ENCODE measurements around the gene ZNF277.

ZNF277 gene

DNA sequence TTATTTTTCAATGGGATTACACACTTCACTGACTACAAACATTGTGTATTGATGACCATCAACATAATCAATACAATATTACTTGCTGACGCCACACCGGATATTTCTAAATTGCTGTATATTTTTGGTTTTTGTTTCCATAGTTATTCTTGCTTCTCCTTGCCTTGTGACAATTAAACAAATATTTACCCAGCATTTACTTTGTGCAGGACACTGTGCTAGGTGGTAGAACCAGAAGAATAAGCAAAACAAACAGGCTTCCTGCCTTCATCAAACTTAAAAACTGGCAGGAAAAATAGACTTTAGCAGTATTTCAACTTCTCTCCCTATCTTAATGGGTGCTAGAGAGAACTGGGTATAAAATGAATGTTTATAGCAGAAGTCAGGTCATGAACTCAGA, 50.6 kb downstream of the ZNF277 start:
- no peak overlapping the region for H3K18ac ChIP-seq (ENCODE audit: low read depth in 1 of 2, low read length in 2 of 2)
- no peak overlapping the region for H3K9ac ChIP-seq (ENCODE audit: low read length)
- H2BK120ac ChIP-seq (ENCODE audit: low read depth, low read length): no peak overlapping the region
- no peak overlapping the region for H2AK5ac ChIP-seq (ENCODE audit: low read length, severe bottlenecking)
- H3K14ac ChIP-seq (ENCODE audit: low read length in 2 of 2): no peak overlapping the region
- no CpG with 5 or more reads among the region's 2 CpGs for WGBS
- peaks cover 3% of the 10 kb centered on the region for H3K4me1 ChIP-seq (ENCODE audit: control insufficient read depth, insufficient read depth, low read depth, low read length)
- no peak overlapping the region for H3K27ac ChIP-seq (ENCODE audit: low read length, poor library complexity, severe bottlenecking)
- H3K4ac ChIP-seq (ENCODE audit: low read depth in 1 of 2, low read length in 2 of 2): no peak overlapping the region
- H3K4me3 ChIP-seq (ENCODE audit: insufficient read depth in 1 of 2, low read depth in 1 of 2, low read length in 2 of 2): no peak overlapping the region
- H2BK12ac ChIP-seq (ENCODE audit: low read length in 2 of 2): no peak overlapping the region
- H3K27me3 ChIP-seq (ENCODE audit: control insufficient read depth in 1 of 2, insufficient read depth in 1 of 2, low read length in 2 of 2): no peaks in the 10 kb centered on the region
- no peak overlapping the region for H2BK5ac ChIP-seq (ENCODE audit: low read depth, low read length, poor library complexity, severe bottlenecking)
- no peak overlapping the region for H3K23ac ChIP-seq (ENCODE audit: low read length in 2 of 2)
- no peak overlapping the region for H3K4me2 ChIP-seq (ENCODE audit: low read length, poor library complexity, severe bottlenecking)
- H3K79me1 ChIP-seq (replicated peaks; ENCODE audit: low read length, poor library complexity, severe bottlenecking): peaks cover 18% of the 10 kb centered on the region
- H4K8ac ChIP-seq (ENCODE audit: low read length): no peak overlapping the region
- H2AFZ ChIP-seq (ENCODE audit: low read depth, low read length): no peak overlapping the region
- H2BK15ac ChIP-seq (ENCODE audit: low read depth, poor library complexity, severe bottlenecking): no peak overlapping the region
- no peaks in the 10 kb centered on the region for H3K36me3 ChIP-seq (ENCODE audit: control insufficient read depth in 1 of 2, insufficient read depth in 2 of 2, low read depth in 1 of 2, low read length in 2 of 2)
- no peaks in the 10 kb centered on the region for H3K9me3 ChIP-seq (ENCODE audit: control insufficient read depth, low read length)
- no peak for DNase-seq
- H4K91ac ChIP-seq (ENCODE audit: low read length): no peak overlapping the region

DNA sequence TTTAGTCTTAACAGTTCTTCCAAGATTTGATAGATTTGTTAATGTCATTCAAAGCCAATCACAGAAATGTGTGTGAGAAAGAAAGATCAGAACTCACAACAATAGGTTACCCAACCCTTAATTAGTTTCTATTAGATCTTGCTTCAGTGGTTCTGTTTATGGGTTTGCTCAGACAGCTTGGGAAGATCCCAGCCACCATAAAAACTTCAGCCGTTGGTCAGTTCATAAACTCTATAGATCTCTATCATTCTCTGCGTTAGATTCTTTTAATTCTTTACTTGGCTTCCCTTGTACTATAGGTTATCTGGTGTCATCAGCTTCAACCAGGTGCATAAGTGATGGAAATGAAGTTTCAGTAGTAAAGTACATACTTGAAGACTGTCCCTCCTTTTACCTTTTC, 54.4 kb downstream of the ZNF277 start:
- Histone ChIP-seq H2BK120ac (ENCODE audit: low read depth, low read length) (no peak overlapping the region), H3K18ac (ENCODE audit: low read depth in 1 of 2, low read length in 2 of 2) (no peak overlapping the region), H4K91ac (ENCODE audit: low read length) (no peak overlapping the region), H3K14ac (ENCODE audit: low read length in 2 of 2) (no peak overlapping the region), H3K4me2 (ENCODE audit: low read length, poor library complexity, severe bottlenecking) (no peak overlapping the region), H3K27me3 (ENCODE audit: control insufficient read depth in 1 of 2, insufficient read depth in 1 of 2, low read length in 2 of 2) (no peaks in the 10 kb centered on the region), H3K4me1 (ENCODE audit: control insufficient read depth, insufficient read depth, low read depth, low read length) (no peaks in the 10 kb centered on the region), H3K79me1 (replicated peaks; ENCODE audit: low read length, poor library complexity, severe bottlenecking) (peaks cover 20% of the 10 kb centered on the region), H3K36me3 (ENCODE audit: control insufficient read depth in 1 of 2, insufficient read depth in 2 of 2, low read depth in 1 of 2, low read length in 2 of 2) (no peaks in the 10 kb centered on the region), H2AFZ (ENCODE audit: low read depth, low read length) (no peak overlapping the region), H2BK15ac (ENCODE audit: low read depth, poor library complexity, severe bottlenecking) (no peak overlapping the region), H3K9ac (ENCODE audit: low read length) (no peak overlapping the region), H4K8ac (ENCODE audit: low read length) (no peak overlapping the region), H3K4me3 (ENCODE audit: insufficient read depth in 1 of 2, low read depth in 1 of 2, low read length in 2 of 2) (no peak overlapping the region), H3K27ac (ENCODE audit: low read length, poor library complexity, severe bottlenecking) (no peak overlapping the region), H2AK5ac (ENCODE audit: low read length, severe bottlenecking) (no peak overlapping the region), H2BK12ac (ENCODE audit: low read length in 2 of 2) (no peak overlapping the region), H3K4ac (ENCODE audit: low read depth in 1 of 2, low read length in 2 of 2) (no peak overlapping the region), H3K23ac (ENCODE audit: low read length in 2 of 2) (no peak overlapping the region), H3K9me3 (ENCODE audit: control insufficient read depth, low read length) (no peaks in the 10 kb centered on the region), H2BK5ac (ENCODE audit: low read depth, low read length, poor library complexity, severe bottlenecking) (no peak overlapping the region)
- no peak for DNase-seq
- WGBS: no CpG with 5 or more reads among the region's 2 CpGs

DNA sequence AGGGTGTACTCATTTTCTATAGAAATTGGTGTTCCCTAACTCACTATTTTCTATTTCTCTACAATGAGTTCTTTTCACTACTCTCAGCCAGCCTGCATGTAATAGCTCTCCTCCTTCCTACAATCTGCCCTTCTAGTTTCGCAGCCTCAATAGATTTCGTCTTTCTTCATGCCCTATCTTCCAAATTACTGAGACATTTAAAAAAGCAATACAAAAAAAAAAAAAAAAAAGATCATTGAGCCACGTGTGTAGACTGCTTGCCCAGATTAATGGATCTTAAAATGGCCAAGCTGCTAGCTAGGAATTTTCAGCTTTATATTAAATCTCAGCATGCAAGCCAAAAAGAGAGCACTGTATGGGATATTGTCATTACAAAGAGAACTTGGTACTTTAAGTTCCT, 55.5 kb downstream of the ZNF277 start:
- peaks cover 22% of the 10 kb centered on the region for H3K79me1 ChIP-seq (replicated peaks; ENCODE audit: low read length, poor library complexity, severe bottlenecking)
- no peak overlapping the region for H3K4me2 ChIP-seq (ENCODE audit: low read length, poor library complexity, severe bottlenecking)
- no peak overlapping the region for H2AK5ac ChIP-seq (ENCODE audit: low read length, severe bottlenecking)
- H2BK5ac ChIP-seq (ENCODE audit: low read depth, low read length, poor library complexity, severe bottlenecking): no peak overlapping the region
- H2BK15ac ChIP-seq (ENCODE audit: low read depth, poor library complexity, severe bottlenecking): no peak overlapping the region
- no peak overlapping the region for H3K23ac ChIP-seq (ENCODE audit: low read length in 2 of 2)
- no peak overlapping the region for H4K91ac ChIP-seq (ENCODE audit: low read length)
- no peaks in the 10 kb centered on the region for H3K9me3 ChIP-seq (ENCODE audit: control insufficient read depth, low read length)
- no peak for DNase-seq
- no peak overlapping the region for H3K4ac ChIP-seq (ENCODE audit: low read depth in 1 of 2, low read length in 2 of 2)
- no peaks in the 10 kb centered on the region for H3K27me3 ChIP-seq (ENCODE audit: control insufficient read depth in 1 of 2, insufficient read depth in 1 of 2, low read length in 2 of 2)
- H3K9ac ChIP-seq (ENCODE audit: low read length): no peak overlapping the region
- no peak overlapping the region for H3K14ac ChIP-seq (ENCODE audit: low read length in 2 of 2)
- WGBS: 100% methylated on average over 2 of the region's 3 CpGs
- H2BK120ac ChIP-seq (ENCODE audit: low read depth, low read length): no peak overlapping the region
- no peak overlapping the region for H3K18ac ChIP-seq (ENCODE audit: low read depth in 1 of 2, low read length in 2 of 2)
- H2BK12ac ChIP-seq (ENCODE audit: low read length in 2 of 2): no peak overlapping the region
- no peak overlapping the region for H4K8ac ChIP-seq (ENCODE audit: low read length)
- H3K36me3 ChIP-seq (ENCODE audit: control insufficient read depth in 1 of 2, insufficient read depth in 2 of 2, low read depth in 1 of 2, low read length in 2 of 2): no peaks in the 10 kb centered on the region
- peaks cover 2% of the 10 kb centered on the region for H3K4me1 ChIP-seq (ENCODE audit: control insufficient read depth, insufficient read depth, low read depth, low read length)
- H3K4me3 ChIP-seq (ENCODE audit: insufficient read depth in 1 of 2, low read depth in 1 of 2, low read length in 2 of 2): no peak overlapping the region
- no peak overlapping the region for H2AFZ ChIP-seq (ENCODE audit: low read depth, low read length)
- no peak overlapping the region for H3K27ac ChIP-seq (ENCODE audit: low read length, poor library complexity, severe bottlenecking)

DNA sequence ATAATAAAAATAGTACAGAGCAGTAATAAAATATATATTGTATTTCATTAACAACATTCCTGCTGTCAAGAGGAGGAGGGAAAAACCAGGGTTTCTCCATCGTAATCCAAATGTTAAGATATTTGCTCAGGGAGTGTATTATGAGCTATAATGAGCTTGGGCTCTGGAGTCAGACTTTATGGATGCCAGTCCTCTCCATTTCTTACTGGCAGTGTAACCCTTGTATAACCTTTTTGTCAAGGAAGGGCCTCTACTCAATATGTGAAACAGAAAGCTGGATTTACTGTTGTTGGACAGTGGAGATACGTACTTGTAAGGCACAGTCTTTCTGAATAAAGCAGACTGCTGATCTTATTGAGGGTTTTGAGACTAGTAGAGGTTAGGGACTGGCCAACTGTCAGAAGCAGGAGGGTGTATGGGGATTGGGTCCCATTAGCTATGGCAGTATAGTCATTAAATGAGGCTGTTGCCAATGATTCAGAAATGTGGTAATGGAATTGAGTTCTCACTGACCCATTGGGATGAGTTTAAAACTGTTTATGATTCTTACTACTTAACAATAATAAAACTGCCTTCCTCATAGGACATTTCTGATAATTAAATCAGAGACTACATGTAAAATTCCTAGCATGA, 56.5 kb downstream of the ZNF277 start:
- 96% methylated on average over 2 of the region's 2 CpGs for WGBS
- no peaks in the 10 kb centered on the region for H3K27me3 ChIP-seq (ENCODE audit: control insufficient read depth in 1 of 2, insufficient read depth in 1 of 2, low read length in 2 of 2)

More for the DNA sequence above, 56.5 kb downstream of the ZNF277 start:
- DNase-seq: peak; percentile 5
- no peak overlapping the region for H2BK15ac ChIP-seq (ENCODE audit: low read depth, poor library complexity, severe bottlenecking)
- no peak overlapping the region for H2AFZ ChIP-seq (ENCODE audit: low read depth, low read length)
- no peak overlapping the region for H4K8ac ChIP-seq (ENCODE audit: low read length)
- H3K23ac ChIP-seq (ENCODE audit: low read length in 2 of 2): no peak overlapping the region
- no peak overlapping the region for H3K4ac ChIP-seq (ENCODE audit: low read depth in 1 of 2, low read length in 2 of 2)
- no peak overlapping the region for H4K91ac ChIP-seq (ENCODE audit: low read length)
- H3K9me3 ChIP-seq (ENCODE audit: control insufficient read depth, low read length): no peaks in the 10 kb centered on the region
- H3K9ac ChIP-seq (ENCODE audit: low read length): no peak overlapping the region
- H3K4me3 ChIP-seq (ENCODE audit: insufficient read depth in 1 of 2, low read depth in 1 of 2, low read length in 2 of 2): no peak overlapping the region
- peaks cover 2% of the 10 kb centered on the region for H3K4me1 ChIP-seq (ENCODE audit: control insufficient read depth, insufficient read depth, low read depth, low read length)
- no peak overlapping the region for H3K27ac ChIP-seq (ENCODE audit: low read length, poor library complexity, severe bottlenecking)
- H2BK120ac ChIP-seq (ENCODE audit: low read depth, low read length): no peak overlapping the region
- H2BK12ac ChIP-seq (ENCODE audit: low read length in 2 of 2): no peak overlapping the region
- no peak overlapping the region for H3K18ac ChIP-seq (ENCODE audit: low read depth in 1 of 2, low read length in 2 of 2)
- H3K79me1 ChIP-seq (replicated peaks; ENCODE audit: low read length, poor library complexity, severe bottlenecking): peaks cover 22% of the 10 kb centered on the region
- no peak overlapping the region for H3K14ac ChIP-seq (ENCODE audit: low read length in 2 of 2)
- no peak overlapping the region for H2AK5ac ChIP-seq (ENCODE audit: low read length, severe bottlenecking)
- no peak overlapping the region for H3K4me2 ChIP-seq (ENCODE audit: low read length, poor library complexity, severe bottlenecking)
- no peaks in the 10 kb centered on the region for H3K36me3 ChIP-seq (ENCODE audit: control insufficient read depth in 1 of 2, insufficient read depth in 2 of 2, low read depth in 1 of 2, low read length in 2 of 2)
- H2BK5ac ChIP-seq (ENCODE audit: low read depth, low read length, poor library complexity, severe bottlenecking): no peak overlapping the region

Measured in mesenchymal stem cell (in vitro differentiated cells and primary cell).